HG03469 (cell line): Measurements from ENCODE around the gene KRT13.

Source experiments
- ATAC-seq: cut with Tn5 transposase; IDR thresholded peaks from one replicate; pipeline ENCODE4 v1.9.1; 2021; ENCODE audit warnings: mild to moderate bottlenecking, moderate library complexity, moderate number of reproducible peaks; ENCODE audit not compliant: unreplicated experiment

KRT13 gene

DNA sequence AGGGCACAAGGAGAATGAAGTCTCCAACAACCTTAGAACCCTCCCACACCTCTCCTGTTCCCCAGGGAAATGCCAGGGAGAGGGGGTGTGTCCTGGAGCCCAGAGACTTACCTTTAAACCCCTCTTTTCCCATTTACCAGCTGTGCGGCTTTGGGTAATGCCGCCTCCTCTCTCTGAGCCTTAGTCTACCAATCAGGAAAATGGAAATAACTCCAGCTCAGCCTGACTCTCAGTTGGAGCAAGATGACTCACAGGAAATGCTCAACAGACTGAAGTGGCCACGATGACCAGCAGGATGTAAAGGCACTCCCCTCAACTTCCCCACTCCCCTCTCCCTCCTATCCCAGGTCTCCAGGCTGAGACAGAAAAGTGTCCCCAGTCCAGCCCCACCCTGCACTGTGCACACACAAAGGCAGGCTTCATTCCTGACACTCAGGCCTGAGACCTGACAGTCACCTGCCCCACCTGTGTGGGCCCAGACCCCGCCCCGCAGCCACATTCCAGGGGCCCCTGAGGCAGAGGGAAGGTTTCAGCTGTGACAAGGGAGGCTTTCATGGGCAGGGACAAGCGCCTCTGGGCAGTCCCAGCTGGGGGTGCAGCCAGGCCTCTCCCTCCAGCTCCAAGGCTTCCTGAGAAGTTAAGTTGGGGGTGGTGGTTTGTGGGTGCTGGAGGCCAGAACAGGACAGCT, 16.3 kb upstream of the KRT13 start:
- no peak for ATAC-seq

DNA sequence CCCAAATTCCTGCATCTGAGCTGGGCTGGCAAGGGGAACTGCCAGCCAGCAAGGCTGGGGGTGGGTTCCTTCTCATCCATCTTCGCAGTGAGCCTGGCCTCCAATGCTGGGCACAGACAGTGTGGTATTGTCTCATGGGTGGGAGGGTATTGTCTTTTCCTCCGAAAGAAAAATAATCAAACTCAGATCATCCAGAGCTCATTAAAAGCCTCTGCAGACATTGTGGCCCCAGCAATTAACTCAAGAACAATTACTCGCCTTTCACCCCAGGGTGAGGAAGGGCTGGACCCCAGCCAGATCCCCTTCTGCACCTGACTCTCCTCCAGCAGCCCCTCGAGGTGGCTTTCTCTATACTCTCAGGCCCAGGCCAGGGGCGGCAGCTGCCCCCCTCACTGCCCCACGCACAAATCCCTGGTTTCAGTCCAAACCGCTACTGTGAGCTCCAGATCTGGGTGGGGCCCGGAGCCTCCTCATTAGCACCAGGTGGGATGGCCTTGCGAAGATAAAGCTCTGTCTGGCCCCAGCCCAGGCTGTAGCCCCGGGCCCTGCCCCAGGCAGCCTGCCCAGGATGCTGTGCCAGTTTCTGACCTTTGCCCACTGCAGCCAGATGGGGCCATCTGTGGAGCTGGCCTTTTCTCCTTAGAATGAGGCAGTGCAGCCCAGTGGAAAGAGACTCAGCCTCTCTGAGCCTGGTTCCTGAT, 15.6 kb upstream of the KRT13 start:
- ATAC-seq: no peak

DNA sequence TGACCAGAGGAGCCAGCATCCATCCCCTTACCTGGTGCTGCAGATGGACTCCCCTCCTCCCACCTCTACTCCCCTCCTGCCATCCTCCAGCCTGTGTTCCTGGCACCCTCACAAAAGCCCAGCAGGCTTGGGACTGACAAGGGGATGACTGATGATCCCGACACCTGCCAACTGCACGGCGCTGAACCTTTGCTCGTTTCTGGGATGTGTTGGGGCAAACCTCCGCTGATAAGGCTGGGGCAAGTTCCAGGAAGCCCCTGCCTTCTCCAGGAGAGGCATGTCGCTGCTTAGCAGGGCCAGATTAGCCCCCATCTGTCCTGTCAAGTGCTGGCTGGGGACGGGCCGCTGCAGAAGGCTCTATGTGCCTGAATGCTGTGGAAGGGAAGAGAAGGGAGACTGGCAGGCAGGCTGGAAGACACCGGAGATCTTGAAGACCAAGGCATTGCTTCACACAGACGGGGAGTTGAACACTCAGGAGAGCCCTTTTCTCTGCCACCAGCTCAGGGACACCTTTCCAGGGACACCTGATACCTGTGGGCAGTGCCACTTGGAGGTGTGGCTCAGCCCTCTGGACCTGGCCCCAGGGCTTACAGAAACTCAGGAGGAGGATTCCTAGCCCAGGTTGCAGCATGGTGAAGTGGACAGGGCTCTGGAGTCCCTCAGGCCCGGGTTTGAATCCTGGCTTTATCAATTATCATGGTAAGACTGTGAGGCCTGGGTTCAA, 14.3 kb upstream of the KRT13 start:
- no peak for ATAC-seq

DNA sequence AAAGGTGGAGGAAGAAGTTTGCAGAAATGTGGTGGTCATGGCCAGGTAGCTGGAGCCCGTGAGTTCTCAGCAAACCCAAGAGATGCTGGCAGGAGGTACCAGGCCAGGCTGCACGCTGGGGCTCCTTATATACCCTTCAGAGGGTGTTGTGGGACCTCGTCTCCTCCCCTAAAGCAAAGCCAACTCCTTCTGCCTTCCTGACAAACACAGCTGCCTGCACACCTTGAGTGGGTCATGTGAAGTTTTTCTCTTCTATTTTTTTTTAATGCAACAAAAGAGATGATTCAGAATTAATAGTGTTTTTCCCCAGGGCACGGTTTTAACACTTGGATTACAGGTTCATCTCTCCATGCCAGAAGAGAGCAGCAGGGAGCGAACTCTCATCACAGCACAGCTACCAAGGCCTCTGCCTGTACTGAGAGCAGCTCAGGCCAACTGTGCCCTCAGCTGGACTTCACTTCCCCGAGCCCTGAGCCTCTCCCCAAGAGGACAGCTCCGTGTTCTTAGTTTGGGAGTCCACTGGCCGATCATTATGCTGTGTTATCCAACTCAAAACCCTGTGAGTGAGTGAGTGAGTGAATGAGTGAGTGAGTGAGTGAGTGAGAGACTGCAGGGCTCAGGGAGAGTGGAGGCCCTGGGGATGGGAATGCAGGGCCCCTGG, 13.5 kb upstream of the KRT13 start, which contains the start of gene KRT15:
Gene KRT15, minus strand, starts transcription at position 102 of the 661 bp plus-strand sequence. Its CDS starts 63 bp downstream, at position 39.
- ATAC-seq: no peak

DNA sequence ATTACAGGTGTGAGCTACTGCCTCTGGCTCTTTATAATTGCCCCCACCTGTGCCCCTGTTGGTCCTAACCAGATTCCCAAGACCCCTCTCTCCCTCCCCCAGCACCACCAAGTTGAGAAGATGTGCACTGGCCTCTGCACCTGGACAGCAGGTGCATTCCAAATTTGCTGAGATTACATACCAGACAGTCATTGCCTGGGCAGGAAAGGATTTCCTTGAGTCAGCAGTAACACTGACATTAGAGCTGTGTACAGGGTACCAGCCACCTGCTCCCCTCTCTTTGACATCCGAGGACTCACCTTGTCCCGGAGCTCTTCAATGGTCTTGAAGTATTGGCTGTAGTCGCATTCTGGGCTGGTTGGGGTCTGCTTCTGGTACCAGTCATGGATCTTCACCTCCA, 12.6 kb upstream of the KRT13 start:
- no peak for ATAC-seq

DNA sequence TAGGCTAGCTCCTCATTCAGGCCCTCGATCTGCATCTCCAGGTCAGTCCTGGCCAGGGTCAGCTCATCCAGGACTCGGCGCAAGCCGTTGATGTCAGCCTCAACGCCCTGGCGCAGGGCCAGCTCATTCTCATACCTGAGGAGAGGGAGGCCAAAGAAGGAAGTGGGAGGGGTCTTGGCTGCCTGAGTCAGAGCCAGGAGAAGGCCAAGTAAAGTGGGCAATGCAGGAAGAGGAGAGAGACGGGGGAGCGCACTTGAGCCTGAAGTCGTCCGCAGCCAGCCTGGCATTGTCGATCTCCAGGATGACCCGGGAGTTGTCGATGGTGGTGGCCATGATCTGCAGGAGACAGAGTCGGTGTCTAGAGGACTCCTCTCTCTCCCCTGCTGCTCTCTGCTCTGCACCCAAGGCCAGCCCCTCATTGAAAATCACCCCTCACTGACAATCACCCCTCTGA, 11.4 kb upstream of the KRT13 start:
- no peak for ATAC-seq

DNA sequence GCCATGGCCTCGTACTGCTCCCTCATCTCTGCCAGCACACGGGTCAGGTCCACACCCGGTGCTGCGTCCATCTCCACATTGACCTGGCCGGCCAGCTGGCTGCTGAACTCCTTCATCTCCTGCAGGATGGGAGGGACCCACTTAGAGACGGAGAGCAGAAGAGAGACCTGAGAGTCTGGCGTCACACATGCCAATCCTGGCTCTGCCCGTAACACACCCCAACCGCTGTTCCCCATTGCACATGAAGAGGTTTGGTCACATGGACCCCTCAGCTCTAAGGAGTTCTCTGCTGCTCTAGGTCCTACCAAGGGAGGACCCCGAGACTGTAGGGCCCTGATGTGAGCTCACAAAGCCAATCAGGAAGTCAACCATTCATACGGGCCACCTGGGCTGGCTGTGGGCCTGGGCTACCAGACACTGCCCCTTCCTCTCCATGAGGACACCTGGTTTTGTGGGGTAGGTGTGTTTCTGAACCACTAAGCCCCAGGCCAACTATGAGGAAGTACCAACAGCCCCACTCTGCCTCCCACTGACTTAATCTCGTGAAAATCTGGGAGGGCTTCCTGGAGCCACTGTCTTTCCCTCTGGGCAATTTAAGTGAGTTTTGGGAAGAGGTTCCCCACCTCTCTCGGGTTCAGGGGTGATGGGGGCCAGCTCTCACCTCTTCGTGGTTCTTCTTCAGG, 10.9 kb upstream of the KRT13 start:
- no peak for ATAC-seq

DNA sequence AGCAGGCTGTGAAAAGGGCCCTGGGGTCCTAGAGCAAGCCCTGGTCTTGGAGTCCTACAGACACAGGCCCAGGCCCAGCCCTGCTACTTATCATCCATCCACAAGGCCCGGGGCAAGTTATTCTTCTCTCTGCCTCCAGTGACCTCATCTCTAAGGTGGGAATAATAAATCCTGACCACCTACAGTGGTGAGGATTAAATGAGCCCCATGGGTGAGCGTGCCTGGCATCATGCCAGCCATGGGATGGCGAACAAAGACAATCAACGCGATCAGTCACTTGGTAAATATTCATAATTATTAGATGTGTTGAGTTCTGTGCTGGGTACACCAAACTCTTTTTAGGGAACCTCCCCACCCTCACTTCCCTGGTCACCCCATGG, 7.7 kb upstream of the KRT13 start:
- no peak for ATAC-seq

DNA sequence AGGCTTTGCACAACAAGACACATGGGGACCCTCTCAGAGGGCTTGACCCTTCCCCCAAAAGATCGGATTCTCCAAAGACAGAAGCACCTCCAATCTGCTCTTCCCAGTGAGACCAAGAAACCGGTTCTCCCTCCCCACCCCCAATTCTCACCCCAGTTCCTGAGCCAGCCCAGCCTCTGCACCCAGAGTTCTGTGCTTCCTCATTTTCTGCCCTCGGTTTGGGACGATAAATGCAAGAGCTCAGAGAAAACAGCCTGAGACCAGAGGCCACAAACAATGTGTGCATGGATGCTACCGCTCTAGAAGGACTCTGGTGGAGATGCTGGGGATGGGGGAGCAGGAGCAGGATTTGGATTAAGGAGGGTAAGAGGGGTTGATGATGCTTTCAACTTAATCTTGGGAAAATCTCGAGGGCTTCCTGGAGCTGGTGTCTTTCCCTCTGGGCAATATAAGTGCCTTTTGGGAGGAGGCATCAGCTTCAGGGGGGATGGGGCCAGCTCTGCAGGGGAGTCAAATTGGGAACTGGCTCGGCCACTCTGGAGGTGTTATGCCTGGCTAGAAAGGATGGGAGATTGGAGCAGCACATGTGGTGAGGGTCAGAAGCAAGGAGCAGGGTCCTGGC, 7.2 kb upstream of the KRT13 start:
- ATAC-seq: no peak

DNA sequence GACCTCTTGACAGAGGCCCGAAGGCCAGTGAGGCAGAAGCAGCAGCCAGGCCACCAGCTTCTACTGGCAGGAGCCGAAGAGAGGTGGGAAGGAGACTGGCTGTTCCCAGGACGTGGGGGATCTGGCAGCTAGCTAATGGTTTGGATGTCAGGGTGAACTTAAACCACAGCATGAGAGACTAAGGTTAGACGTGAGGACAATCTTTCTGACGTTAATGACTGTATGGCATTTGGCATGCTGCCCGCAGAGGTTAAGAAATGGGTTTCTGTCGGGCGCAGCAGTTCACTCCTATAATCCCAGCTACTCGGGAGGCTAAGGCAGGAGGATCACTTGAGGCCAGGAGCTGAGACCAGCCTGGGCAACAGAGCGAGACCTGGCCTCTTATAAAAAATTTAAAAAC, 6.3 kb upstream of the KRT13 start:
- ATAC-seq: no peak

DNA sequence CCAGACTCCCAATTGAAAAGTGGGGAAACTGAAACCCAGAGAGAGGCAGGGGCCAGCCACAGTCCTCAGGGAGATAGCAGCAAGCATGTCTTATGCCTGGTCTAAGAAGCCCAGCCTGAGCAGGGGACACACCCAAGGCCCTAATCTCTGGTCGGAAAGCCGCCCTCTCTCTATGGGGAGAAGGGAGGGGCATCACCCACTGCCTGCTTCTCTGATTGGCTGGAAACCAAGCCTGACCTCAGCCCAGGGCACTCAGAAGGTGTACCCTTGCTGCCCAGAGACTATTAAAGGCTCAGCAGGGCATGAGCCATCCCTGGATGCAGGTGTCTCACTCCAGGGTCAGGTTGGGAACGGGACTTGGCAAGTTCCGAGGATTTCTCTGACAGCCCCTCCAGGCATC, 5.7 kb upstream of the KRT13 start:
- ATAC-seq: no peak

DNA sequence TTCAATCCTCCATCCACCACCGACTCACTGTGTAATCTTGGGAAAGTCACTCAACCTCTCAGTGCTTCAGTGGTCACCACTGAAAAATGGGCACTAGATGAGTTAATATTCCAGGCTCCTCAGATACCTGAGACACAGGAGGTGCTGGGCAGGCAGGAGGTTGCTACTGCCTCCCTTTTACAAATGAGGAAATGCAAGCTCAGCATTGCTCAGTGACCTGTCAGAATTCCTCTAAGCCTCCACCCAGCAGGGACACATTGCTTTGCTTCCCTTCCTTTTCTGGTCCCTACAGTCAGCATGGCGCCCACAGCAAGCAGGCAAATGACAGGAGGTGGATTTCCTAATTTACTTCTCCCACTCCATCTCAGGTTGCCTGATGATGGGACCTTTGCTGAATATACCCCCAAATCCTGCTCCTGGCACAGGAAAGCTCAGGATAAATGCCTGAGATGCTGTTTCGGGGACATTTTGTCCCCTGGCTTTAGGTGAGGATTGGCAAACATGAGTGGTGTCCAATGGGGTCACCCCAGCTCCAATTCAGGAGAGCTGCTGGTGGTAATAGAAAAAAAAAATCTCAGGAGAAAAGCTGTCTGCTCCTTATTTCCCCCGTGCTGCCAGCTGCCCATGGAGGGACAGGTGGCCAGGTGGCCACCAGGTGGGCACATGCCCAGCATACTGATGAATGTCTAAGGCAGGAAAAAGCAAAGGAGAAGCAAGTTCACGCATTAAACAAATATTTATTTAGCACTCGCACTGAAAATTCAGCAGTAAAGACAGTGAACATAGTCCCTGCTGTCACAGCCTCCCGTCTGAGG, 5.0 kb upstream of the KRT13 start:
- no peak for ATAC-seq

DNA sequence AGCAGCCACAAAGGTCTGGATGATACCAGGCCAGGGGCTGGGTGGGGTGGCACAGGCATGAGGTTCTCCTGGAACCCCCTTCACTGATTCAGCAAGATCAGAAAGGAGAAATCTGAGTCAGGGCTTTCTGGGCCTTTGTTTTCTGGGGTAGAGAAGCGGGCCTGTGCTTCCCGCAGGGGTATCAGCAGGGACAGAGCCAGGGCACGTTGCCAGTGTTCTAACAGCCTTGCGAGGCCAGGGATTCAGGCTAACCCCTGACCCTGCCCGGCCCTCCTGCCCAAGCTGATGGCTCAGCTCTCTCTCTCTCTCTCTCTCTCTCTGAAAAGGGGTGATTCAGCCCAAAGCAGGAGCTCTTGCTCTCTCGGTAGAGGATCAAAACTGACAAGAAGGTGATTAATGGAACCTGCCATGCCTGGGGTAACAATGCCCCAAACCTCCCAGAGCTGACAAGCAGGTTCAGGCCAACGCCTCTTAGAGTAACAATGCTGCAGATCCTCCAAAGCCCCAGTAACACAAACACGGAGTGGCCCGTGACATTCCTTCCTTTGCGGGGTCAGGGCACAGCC, 2.0 kb upstream of the KRT13 start:
- no peak for ATAC-seq

DNA sequence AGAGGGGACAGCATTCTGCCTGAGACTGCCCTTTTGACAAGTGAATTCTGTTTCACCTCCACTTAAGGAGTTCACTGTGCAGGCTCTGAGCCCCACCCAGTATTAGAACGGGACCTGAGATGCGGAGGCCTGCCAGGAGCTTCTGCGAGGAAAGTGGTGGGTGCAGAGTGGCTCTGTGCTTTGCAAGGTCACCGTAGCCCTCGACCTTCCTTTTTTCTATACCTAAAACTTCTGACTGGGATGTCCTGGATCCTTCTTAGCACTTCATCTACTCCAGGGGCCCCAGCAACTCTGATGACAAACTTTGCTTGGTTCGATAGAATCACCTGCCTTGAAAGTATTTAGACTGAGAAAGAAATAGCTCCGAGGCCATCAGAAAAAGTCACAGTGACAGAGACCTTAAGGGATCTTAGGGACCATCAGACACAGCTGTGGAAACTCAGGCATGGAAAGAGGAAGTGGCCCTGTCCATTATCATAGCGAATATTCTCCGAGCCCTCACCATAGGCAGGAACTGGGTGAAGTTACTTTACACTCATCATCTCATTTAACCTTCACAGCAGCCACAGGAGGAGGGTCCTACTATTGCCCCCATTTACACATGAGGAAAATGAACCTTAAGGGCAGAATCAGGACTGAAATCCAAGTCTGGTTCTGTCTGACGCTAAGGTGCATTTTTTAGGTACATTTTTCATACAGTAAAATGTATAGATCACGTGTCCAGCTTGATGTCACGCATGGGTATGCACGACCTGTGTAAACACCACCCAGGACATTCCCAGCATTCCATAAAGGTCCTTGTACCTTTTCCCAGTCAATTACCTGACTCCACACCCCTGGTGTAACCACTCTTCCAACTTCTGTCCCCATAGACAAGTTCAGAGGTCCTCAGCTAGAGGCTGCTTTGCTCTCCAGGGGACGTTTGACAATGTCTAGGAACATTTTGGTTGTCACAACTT, 676 bp upstream of the KRT13 start:
- ATAC-seq: no peak

DNA sequence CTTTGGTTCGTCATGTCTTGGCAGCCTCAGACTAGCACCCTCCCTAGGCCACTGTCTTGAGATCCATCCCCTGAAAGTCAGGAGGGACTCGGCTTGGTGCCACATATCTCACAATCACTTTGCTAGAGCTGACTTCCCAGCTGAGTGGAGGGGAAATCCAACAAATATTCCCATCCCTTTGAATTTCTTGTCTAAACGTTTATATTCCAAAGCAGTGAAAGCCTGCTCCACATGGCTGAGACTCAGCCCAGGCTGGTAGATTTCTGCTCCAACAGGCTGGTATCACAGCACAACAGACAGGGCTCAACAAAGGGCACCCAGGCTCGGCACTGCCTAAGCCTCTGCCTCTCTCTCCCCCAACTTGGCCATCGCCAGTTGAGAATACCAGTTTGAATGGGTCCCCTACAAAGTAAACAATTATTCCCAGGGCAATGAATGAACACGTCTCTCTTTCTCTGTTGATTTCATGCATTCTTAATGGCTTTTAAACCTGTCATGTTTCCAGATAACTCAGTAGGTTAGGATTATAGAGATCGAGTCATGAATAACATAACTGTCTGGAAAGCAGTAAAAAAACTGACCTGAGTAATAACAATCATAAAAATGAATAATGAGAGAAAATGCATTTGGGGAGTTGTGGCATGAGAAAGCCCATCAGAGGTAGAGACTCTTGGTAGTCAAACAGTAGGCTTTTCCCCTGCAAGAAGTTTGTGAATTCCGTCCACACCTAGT, 1.0 kb downstream of the KRT13 start:
- no peak for ATAC-seq

DNA sequence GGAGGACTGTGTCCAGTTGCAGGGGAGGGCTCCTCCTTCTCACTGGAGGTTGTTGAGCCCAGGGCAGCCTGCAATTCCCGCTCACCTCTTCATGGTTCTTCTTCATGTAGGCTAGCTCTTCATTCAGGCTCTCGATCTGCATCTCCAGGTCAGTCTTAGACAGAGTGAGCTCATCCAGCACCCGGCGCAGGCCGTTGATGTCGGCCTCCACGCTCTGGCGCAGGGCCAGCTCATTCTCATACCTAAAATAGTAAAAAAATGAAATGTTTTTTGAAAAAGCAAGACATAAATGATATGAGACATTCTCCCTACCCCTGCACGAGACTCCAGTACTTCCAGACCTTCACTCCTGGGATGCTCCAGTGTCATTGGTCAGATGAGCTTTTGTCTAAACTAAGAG, 2.2 kb downstream of the KRT13 start:
- ATAC-seq: no peak

DNA sequence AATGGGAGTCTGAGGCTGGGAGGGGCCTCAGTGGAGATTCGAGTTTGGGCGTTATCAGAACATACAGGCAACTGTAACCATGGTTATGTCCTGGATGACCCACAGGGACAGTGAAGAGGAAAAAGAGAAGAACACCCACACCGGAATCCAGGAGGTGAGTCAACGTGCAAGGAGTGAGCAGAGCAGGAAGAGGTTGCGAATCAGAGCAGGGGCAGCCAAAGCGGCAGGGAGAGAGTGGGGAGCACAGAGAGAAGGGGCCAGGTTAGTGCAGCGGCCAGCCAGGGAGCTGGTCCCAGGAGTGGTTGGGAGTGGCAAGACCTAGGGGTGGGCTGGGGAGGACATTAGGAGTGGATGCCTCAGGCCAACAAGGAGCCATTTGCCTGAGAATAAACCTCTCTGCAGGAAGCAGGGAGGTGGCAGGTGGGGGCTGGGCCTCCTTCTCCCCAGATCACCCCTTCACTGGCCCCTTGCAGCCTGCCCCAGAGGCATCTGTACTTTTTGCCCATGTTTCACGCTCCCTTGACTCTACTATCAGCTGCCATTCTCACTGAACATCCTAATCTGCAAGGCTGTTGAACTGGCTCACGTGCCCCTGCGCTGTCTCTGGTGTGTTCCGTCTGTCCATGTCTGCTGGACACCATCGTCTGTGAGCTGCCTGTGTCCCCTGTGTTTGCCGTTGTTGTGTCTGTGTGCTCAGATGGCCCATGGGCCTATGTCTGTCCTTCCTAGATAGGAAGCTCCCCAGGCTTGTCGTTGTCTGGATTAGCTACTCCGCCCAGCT, 5.1 kb downstream of the KRT13 start:
- no peak for ATAC-seq
